ENCODE results near the gene DNAI1. TPM values are rescaled to one million over a fixed set of nuclear protein-coding genes. Genes with fewer than 3 reads are reported as not detected.

The DNAI1 gene
- total and polyA plus RNA-seq, 2 experiments from 2014 or later: 0.57 TPM; not detected in 1

DNA sequence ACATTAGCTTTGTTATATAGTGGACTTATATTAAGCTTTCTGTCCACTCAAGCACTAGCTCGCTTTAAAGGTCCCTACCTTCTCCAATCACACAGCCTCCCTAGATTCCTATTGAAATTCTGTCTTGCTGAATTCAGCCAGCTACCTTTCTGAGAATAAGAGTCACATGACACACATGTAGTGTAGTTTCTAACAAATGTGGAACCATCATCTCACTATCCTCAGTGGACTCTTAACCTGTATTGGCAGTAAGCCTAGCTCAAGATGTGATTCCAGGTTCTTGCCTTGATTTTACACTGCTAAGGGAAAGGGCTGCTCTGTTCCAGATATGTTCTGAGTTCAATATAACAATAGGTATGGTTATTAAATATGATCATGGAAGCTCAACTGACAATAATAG, 11.7 kb upstream of the DNAI1 start:
- no peaks in the 10 kb centered on the region for H3K4me1 ChIP-seq (ENCODE audit: insufficient read depth)
- no peak for DNase-seq (ENCODE audit: low spot score)
- H4K20me1 ChIP-seq (ENCODE audit: insufficient read depth, poor library complexity, severe bottlenecking): peaks cover 30% of the 10 kb centered on the region
- no peaks in the 10 kb centered on the region for H3K27me3 ChIP-seq
- H3K36me3 ChIP-seq (replicated peaks; ENCODE audit: insufficient read depth, low read depth): no peaks in the 10 kb centered on the region
- H3K9me2 ChIP-seq (replicated peaks; ENCODE audit: insufficient read depth): no peaks in the 10 kb centered on the region
- H3K27ac ChIP-seq: no peak overlapping the region
- H3K9me3 ChIP-seq (ENCODE audit: low read depth): no peaks in the 10 kb centered on the region
- no peak overlapping the region for H3K4me2 ChIP-seq
- TF ChIP-seq EZH2 (IDR thresholded peaks at IDR 0.05; ENCODE audit: borderline replicate concordance) (no peak), CTCF (IDR thresholded peaks at IDR 0.05; ENCODE audit: poor library complexity) (no peak), EZH2phosphoT487 (IDR thresholded peaks at IDR 0.05; ENCODE audit: low read depth, severe bottlenecking, unreplicated experiment) (no peak)
- H2AFZ ChIP-seq: no peak overlapping the region
- no peak overlapping the region for H3K4me3 ChIP-seq
- WGBS (ENCODE audit: low lambda C conversion rate, missing lambda C conversion rate): 96% methylated on average over 1 of the region's 1 CpG
- peaks cover 12% of the 10 kb centered on the region for H3K79me2 ChIP-seq

DNA sequence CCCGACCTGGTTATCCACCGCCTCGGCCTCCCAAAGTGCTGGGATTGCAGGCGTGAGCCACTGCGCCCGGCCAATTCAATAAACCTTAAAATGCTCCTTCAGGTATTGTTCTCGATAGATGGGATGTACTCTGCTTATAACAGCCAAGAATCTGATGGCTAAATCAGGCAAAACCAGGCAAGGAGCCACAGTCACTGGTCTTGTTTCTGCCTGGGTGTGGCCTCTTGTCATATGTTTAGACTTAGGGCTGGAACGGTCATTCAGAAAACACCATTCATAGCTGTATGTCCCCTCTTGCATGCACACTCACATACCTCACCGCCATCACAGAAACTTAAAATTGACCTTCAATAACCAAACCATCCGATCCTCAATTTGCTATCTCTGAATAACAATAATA, 8.0 kb upstream of the DNAI1 start:
- Histone ChIP-seq H2AFZ (no peak overlapping the region), H3K79me2 (peaks cover 30% of the 10 kb centered on the region), H4K20me1 (ENCODE audit: insufficient read depth, poor library complexity, severe bottlenecking) (peaks cover 34% of the 10 kb centered on the region), H3K9me3 (ENCODE audit: low read depth) (no peaks in the 10 kb centered on the region), H3K4me2 (no peak overlapping the region), H3K27me3 (no peaks in the 10 kb centered on the region), H3K4me3 (no peak overlapping the region), H3K4me1 (ENCODE audit: insufficient read depth) (no peaks in the 10 kb centered on the region), H3K9me2 (replicated peaks; ENCODE audit: insufficient read depth) (no peaks in the 10 kb centered on the region), H3K27ac (no peak overlapping the region), H3K36me3 (replicated peaks; ENCODE audit: insufficient read depth, low read depth) (no peaks in the 10 kb centered on the region)
- 94% methylated on average over 10 of the region's 10 CpGs for WGBS (ENCODE audit: low lambda C conversion rate, missing lambda C conversion rate)
- no peak for TF ChIP-seq CTCF (IDR thresholded peaks at IDR 0.05; ENCODE audit: poor library complexity)
- DNase-seq (ENCODE audit: low spot score): no peak

DNA sequence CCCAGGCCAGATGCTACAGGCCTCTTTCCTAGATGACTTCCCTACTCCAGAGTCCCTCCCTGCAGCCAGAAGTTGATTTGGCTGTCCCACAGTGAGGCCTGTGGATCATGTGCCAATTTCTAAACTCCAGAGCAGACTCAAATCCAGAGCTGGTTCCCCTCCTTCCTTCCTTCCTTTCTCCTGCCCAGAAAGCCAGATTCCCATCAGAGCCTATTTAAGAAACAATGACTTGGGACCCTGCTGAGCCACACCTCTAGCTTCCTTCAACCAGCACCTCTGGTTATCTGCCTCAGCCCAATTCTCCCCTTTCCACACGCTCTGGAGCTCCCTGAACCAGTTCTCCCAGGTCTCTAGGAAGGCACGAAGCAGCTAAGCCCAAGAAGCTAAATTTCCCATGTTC, 7.5 kb upstream of the DNAI1 start:
- Histone ChIP-seq H3K27ac (no peak overlapping the region), H4K20me1 (ENCODE audit: insufficient read depth, poor library complexity, severe bottlenecking) (peaks cover 37% of the 10 kb centered on the region), H2AFZ (no peak overlapping the region), H3K9me2 (replicated peaks; ENCODE audit: insufficient read depth) (no peaks in the 10 kb centered on the region), H3K4me1 (ENCODE audit: insufficient read depth) (no peaks in the 10 kb centered on the region), H3K27me3 (no peaks in the 10 kb centered on the region), H3K9me3 (ENCODE audit: low read depth) (no peaks in the 10 kb centered on the region), H3K4me2 (no peak overlapping the region), H3K79me2 (peaks cover 35% of the 10 kb centered on the region), H3K4me3 (no peak overlapping the region), H3K36me3 (replicated peaks; ENCODE audit: insufficient read depth, low read depth) (no peaks in the 10 kb centered on the region)
- no peak for DNase-seq (ENCODE audit: low spot score)
- TF ChIP-seq EZH2 (IDR thresholded peaks at IDR 0.05; ENCODE audit: borderline replicate concordance) (no peak), EZH2phosphoT487 (IDR thresholded peaks at IDR 0.05; ENCODE audit: low read depth, severe bottlenecking, unreplicated experiment) (no peak), CTCF (IDR thresholded peaks at IDR 0.05; ENCODE audit: poor library complexity) (no peak)
- 63% methylated on average over 2 of the region's 2 CpGs for WGBS (ENCODE audit: low lambda C conversion rate, missing lambda C conversion rate)

DNA sequence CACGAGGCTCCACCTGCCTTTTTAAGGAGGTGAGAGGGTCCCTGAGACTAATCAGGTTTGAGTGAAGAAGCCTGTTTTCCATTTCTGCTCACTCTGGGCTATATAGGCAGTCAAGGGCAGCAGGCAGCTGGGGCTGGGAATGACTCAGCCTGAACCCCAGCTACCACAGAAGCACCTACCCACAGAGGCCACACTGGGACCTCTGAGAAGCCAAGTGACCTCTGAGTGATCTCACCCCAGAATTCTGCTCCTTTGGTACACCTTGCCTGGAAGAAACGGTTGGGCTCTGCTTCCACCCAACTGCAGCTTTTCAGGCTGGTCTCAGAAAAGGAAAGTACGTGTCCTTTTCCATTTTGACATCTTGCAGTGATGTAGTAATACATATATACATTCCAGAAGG, 7.1 kb upstream of the DNAI1 start:
- H3K27me3 ChIP-seq: no peaks in the 10 kb centered on the region
- H3K36me3 ChIP-seq (replicated peaks; ENCODE audit: insufficient read depth, low read depth): no peaks in the 10 kb centered on the region
- no peak overlapping the region for H3K4me3 ChIP-seq
- no peak overlapping the region for H3K4me2 ChIP-seq
- WGBS (ENCODE audit: low lambda C conversion rate, missing lambda C conversion rate): 46% methylated on average over 3 of the region's 3 CpGs
- H3K9me3 ChIP-seq (ENCODE audit: low read depth): no peaks in the 10 kb centered on the region
- no peaks in the 10 kb centered on the region for H3K4me1 ChIP-seq (ENCODE audit: insufficient read depth)
- TF ChIP-seq EZH2 (IDR thresholded peaks at IDR 0.05; ENCODE audit: borderline replicate concordance) (no peak), EZH2phosphoT487 (IDR thresholded peaks at IDR 0.05; ENCODE audit: low read depth, severe bottlenecking, unreplicated experiment) (no peak), CTCF (IDR thresholded peaks at IDR 0.05; ENCODE audit: poor library complexity) (no peak)
- DNase-seq (ENCODE audit: low spot score): no peak
- H3K27ac ChIP-seq: no peak overlapping the region
- H4K20me1 ChIP-seq (ENCODE audit: insufficient read depth, poor library complexity, severe bottlenecking): peaks cover 37% of the 10 kb centered on the region
- no peak overlapping the region for H2AFZ ChIP-seq
- peaks cover 39% of the 10 kb centered on the region for H3K79me2 ChIP-seq
- no peaks in the 10 kb centered on the region for H3K9me2 ChIP-seq (replicated peaks; ENCODE audit: insufficient read depth)

Measured in hepatocyte (in vitro differentiated cells).